Activated CD4-positive, alpha-beta T cell treated with anti-CD3 and anti-CD28 coated beads for 1 hour (primary cell): Measurements from ENCODE around the gene POLR2E.

Experiments used
- DNase-seq: peaks from one replicate; pipeline ENCODE4 v3.0.0-alpha.2; 2020

POLR2E gene

DNA sequence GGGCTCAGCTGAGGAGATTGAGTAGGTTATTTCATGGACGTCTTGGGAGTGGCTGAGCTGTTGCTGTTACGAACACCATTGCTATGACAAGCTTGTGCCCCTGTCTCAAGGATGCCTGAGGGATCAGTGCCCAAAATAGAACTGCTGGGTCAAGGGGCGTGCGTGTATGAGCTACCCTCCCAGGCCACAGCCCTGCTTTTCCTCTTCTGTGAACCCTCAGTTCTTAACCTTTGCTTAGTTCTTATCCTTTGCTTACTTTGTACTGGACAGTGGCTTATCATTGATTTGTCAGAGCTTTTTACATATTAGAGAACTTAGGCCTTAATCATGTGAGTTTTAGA, 19.2 kb downstream of the POLR2E start:
- no peak for DNase-seq

DNA sequence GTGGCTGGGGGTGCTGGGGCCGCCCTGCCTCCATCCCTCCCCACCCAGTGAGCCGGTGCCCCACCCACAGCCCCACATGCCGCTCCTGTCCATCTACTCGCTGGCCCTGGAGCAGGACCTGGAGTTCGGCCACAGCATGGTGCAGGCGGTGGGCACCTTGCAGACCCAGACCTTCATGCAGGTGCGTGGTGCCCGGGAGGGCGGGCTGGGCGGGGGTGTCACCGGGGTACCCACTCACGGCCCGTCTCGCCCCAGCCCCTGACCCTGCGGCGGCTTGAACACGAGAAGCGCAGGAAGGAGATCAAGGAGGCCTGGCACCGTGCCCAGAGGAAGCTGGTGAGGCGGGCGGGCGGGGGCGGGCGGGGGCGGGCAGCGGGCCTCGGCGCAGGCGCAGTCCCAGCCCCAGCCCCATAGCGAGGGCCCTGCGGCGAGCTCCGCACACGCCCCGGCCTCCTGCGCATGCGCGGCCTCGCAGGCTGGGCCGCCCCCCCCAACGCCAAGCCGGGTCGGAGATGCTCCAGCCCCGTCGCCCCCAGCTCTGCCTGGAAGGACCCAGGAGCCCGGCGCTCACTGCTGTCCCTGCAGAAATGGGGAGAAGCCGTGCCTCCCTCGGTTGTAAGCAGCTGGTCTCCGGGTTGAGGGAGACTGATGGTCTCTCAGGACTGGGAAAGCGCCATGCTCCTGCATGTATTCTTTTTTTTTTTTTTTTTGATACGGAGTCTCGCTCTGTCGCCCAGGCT, 20.5 kb downstream of the POLR2E start:
- DNase-seq = peak; percentile 93

- no peak for DNase-seq
Measured at GRCh38 chr19:1073956-1074517, 21.1 kb downstream of the POLR2E start.

- DNase-seq = no peak
Measured at GRCh38 chr19:1073063-1073955, 21.9 kb downstream of the POLR2E start.

DNA sequence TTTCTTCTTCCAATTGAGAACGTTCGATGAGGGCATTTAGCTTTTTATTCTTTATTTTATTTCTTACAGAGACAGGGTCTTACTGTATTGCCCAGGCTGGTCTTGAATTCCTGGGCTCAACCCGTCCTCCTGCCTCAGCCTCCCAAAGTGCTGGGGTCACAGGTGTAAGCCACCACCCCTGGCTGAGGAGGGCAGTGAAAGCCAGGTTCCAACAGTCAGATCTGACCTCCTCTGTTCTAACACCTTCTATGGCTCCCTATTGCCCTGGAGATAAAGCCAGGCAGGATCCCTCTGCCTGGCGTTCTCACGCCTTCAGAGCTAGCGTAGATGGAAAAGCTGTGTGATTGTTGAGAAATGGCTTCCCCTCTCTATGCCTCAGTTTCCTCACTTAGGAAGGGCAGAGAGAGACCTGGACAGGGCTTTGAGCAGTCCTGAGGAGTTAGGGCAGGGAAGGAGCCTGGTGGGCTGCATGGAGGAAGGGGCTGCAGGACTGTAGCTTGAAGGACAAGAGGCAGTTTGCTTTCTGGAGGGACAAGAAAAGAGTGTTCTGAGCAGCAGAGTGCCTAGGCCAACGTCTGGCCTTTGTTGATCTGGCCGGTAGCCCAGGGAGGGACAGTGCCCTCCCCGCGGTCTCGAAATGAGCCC, 22.7 kb downstream of the POLR2E start:
- DNase-seq = no peak

DNA sequence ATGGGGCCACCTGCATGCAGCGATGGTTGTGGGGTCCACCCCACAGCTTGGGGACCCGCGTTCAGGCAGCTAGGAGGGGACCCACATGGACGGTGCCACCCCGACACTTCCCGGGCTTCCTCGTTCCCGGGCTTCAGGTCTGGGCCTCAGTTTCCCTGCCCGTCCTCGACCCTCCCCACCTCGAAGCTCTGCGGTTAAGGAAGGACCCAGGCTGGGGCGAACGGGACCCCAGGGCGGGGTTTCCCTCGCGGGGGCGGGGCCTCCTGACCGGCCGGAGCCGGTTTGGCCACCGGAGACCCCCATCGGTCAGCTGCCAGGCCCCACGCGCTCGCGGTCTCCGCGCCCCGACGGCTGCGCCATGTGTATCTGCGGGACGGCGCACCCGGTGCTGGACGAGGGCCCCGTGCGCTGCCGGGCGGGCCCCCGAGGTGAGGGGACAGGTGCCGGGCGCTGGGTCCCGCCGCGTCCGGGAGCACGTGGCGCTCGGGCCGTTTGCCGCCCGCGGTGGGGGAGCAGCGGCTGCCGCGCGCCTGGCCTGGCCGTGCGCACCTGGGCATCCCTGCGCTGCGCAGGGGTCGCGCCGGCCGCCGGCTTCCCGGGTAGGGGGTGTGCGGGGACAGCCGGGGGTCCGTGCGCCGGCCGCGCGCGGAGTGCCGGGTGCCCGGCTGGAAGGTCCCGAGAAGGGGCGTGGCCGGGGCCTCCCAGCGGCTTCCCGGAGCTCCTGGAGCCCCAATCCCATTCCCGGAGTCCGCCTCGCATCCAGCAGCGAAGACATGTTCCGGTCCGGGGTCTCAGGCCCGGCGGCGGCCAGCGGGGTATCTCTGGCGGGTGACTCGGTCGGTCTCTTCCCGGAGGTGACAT, 24.0 kb downstream of the POLR2E start:
- DNase-seq = no peak

DNA sequence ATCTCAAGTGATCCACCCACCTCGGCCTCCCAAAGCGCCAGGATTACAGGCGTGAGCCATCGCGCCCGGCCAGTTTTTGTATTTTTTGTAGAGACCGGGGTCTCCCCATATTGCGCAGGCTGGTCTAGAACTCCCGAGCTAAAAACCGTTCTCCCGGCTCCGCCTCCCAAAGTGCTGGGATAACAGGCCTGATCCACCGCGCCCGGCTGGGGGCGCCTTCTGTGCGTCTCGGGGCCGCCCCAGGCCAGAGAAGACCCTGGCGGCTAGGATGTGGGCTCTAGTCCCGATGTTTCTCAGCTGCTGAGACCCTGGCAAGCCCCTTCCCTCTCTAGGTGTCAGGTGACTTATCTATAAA, 24.6 kb downstream of the POLR2E start:
- no peak for DNase-seq

GRCh38 chr19:1069009-1069779, 26.0 kb downstream of the POLR2E start:
- peak; percentile 49 for DNase-seq

DNA sequence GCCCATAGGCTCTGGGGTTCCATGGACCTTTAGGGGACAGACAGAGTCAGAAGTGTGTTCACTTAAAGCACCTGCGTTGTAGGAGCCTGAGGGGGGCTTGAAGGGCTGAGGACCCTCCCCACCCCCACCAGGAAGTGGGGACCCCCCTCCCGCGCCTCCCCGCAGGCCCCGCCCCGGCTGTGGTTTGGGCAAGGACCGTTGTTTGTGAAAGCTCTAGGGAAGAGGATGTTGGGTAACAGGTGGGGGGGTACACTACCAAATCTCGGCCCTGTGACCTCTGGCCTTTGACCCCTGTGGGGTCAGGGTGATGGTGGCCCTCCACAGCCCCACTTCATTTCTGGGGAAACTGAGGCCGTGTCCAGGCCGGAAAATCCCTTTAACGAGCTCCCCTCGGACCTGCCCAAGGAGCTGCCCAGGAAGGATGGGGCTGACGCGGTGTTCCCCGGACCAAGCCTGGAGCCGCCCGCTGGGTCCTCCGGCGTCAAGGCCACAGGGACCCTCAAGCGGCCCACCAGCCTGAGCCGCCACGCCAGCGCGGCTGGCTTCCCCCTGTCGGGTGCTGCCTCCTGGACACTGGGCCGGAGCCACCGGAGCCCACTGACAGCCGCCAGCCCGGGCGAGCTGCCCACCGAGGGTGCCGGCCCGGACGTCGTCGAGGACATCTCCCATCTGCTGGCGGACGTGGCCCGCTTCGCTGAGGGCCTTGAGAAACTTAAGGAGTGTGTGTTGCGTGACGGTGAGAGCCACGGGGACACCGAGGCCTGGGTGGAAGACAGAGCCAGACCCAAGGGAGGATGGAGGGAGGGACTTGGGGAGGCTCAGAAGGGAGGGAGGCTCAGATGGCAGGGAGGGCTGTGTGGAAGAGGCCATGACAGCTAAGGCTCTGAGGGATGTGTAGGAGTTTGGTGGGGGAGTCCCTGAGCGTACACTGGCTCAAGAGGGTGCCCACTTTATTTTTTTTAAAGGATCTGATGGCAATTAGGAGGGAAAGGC, 26.9 kb downstream of the POLR2E start:
- DNase-seq = peak; percentile 56

GRCh38 chr19:1067341-1067957, 27.7 kb downstream of the POLR2E start:
- DNase-seq = no peak

- peak; percentile 73 for DNase-seq
Measured at GRCh38 chr19:1066748-1067340, 28.3 kb downstream of the POLR2E start, which contains the start of gene ARHGAP45. Gene ARHGAP45, plus strand, starts transcription at chr19:1067167. Its CDS starts 239 bp downstream, at chr19:1067406.

- DNase-seq = no peak
Measured at GRCh38 chr19:1066251-1066747, 28.9 kb downstream of the POLR2E start.

GRCh38 chr19:1065606-1066109, 29.5 kb downstream of the POLR2E start:
- no peak for DNase-seq

GRCh38 chr19:1064661-1065605, 30.2 kb downstream of the POLR2E start:
- peak; percentile 66 for DNase-seq

DNA sequence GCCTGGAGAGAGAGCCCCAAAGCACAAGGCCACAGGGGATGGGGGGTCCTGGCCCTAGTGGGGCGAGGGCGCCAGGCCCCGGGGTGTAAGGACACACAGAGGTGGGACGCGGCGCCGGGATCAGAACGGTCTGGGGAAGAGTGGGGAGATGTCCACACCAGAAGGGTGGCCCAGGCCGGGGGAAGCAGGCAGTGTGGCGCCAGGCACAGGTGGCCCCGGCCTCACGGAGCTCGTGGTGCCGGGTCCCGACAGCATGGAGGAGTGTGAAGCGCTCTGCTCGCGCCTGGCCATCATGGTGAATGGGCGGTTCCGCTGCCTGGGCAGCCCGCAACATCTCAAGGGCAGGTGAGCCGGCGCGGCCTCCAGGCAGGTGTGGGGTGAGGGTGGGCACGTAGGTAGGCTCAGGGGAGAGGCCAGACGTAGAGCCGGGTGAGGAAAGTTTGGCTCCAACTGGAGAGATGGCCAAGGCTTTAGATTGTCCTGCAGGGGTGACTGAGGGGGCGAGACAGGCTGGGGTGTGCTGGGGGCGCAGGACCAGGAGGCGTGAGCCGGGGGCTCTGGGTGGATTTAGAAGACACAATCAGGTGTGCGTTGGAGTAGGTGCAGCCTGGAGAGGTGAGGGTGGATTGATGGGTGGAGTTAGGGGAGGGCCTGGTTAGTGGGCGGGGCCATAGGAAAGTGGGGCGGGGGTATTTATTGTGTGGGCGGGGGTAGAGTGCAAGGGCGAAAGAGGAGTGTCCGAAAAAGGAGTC, 31.1 kb downstream of the POLR2E start:
- no peak for DNase-seq

DNA sequence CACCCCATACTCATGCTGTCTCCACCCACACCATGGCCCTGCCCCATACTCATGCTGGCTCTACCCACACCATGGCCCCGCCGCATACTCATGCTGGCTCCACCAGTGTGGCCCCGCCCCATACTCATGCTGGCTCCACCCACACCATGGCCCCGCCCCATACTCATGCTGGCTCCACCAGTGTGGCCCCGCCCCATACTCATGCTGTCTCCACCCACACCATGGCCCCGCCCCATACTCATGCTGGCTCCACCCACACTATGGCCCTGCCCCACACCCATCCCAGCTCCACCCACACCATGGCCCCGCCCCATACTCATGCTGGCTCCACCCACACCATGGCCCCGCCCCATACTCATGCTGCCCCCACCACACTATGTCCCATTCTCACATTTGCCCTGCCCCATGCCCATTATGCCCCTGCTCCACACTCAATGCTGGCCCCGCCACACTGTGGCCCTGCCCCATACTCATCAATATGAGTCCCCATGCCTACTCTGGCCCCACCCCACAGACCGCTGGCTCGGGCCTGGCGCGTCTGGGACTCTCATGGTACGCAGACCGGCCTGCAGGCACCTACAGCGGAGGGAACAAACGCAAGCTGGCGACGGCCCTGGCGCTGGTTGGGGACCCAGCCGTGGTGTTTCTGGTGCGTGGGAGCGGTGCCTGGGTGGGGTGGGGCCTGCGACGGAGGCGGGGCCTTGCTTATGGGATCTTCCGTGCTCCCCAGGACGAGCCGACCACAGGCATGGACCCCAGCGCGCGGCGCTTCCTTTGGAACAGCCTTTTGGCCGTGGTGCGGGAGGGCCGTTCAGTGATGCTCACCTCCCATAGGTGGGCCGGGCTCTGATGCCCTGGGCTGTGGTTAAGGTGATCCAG, 31.9 kb downstream of the POLR2E start:
- peak; percentile 46 for DNase-seq
